Neural cell (in vitro differentiated cells): ENCODE data around the gene DOCK2. TPM values are rescaled to one million over a fixed set of nuclear protein-coding genes. Genes with fewer than 3 reads are reported as not detected.

Source experiments
- H2AFZ ChIP-seq: fragments of 200-600, 300-800 bp; sonication (generic), shearing (Covaris generic); 2 replicates; pipeline ENCODE4 v1.6.0; 2014; ENCODE audit warnings: low read depth, mild to moderate bottlenecking, antibody characterized with exemption, low read length, moderate library complexity
- H3F3A ChIP-seq: fragments of 200-600 bp; shearing (Covaris generic); 2 replicates; pipeline ENCODE4 v1.6.1; 2016; ENCODE audit warnings: mild to moderate bottlenecking, moderate library complexity, mixed read lengths, antibody characterized with exemption, low read length; ENCODE audit not compliant: insufficient read depth, poor library complexity, severe bottlenecking
- H3K27ac ChIP-seq: fragments of 200-600, 300-800 bp; sonication (generic), shearing (Covaris generic); 2 replicates; pipeline ENCODE4 v1.5.1; 2014; ENCODE audit warnings: mild to moderate bottlenecking, low read length, moderate library complexity
- H3K27me3 ChIP-seq: fragments of 300-800, 200-600 bp; sonication (generic), shearing (Covaris generic); 2 replicates; pipeline ENCODE4 v1.6.0; 2014; ENCODE audit warnings: mild to moderate bottlenecking, low read depth, low read length, moderate library complexity; ENCODE audit not compliant: insufficient read depth
- H3K36me3 ChIP-seq: fragments of 300-800, 200-600 bp; sonication (generic), shearing (Covaris generic); 2 replicates; pipeline ENCODE4 v1.5.1; 2014; ENCODE audit warnings: mild to moderate bottlenecking, antibody characterized with exemption, low read length, moderate library complexity; ENCODE audit not compliant: insufficient read depth
- H3K4me2 ChIP-seq: fragments of 300-800, 200-600 bp; sonication (generic), shearing (Covaris generic); 2 replicates; pipeline ENCODE4 v1.6.0; 2014; ENCODE audit warnings: mild to moderate bottlenecking, low read length
- H3K4me3 ChIP-seq: fragments of 300-800, 200-600 bp; sonication (generic), shearing (Covaris generic); 2 replicates; pipeline ENCODE4 v1.5.1; 2014; ENCODE audit warnings: mild to moderate bottlenecking, low read length, moderate library complexity
- H3K79me2 ChIP-seq: fragments of 200-600 bp; shearing (Covaris generic); replicated peaks from 2 replicates; pipeline ENCODE4 v1.6.0; 2014; ENCODE audit warnings: mild to moderate bottlenecking, low read length, moderate library complexity; ENCODE audit not compliant: insufficient read depth
- H3K9ac ChIP-seq: fragments of 300-800, 200-600 bp; sonication (generic), shearing (Covaris generic); 2 replicates; pipeline ENCODE4 v1.6.1; 2016; ENCODE audit warnings: mild to moderate bottlenecking, low read length, mixed read lengths
- H3K9me2 ChIP-seq: fragments of 200-600 bp; shearing (Covaris generic); 2 replicates; pipeline ENCODE4 v1.6.1; 2016; ENCODE audit warnings: mild to moderate bottlenecking, low read length, mixed read lengths; ENCODE audit not compliant: insufficient read depth
- H3K9me3 ChIP-seq: fragments of 200-600, 300-800 bp; sonication (generic), shearing (Covaris generic); 2 replicates; pipeline ENCODE4 v1.6.1; 2016; ENCODE audit warnings: mild to moderate bottlenecking, mixed run types, low read length, moderate library complexity, mixed read lengths
- H4K20me1 ChIP-seq: fragments of 200-600 bp; shearing (Covaris generic); 2 replicates; pipeline ENCODE4 v1.6.1; 2016; ENCODE audit warnings: mild to moderate bottlenecking, mixed run types; ENCODE audit not compliant: insufficient read depth
- CTCF ChIP-seq: fragments of 450-650 bp; IDR thresholded peaks from 2 replicates; pipeline ENCODE4 v1.5.1; 2014; ENCODE audit warnings: antibody characterized with exemption, mild to moderate bottlenecking, moderate library complexity; ENCODE audit not compliant: poor library complexity, severe bottlenecking
- EP300 ChIP-seq: fragments of 450-650 bp; conservative IDR thresholded peaks from 2 replicates; pipeline ENCODE4 v1.6.1; 2014; ENCODE audit warnings: antibody characterized with exemption, mild to moderate bottlenecking, moderate library complexity; ENCODE audit not compliant: poor library complexity, severe bottlenecking
- EZH2 ChIP-seq: fragments of 200-600, 300-800 bp; shearing (Covaris generic), sonication (generic); IDR thresholded peaks from 2 replicates; pipeline ENCODE4 v1.6.1; 2014; ENCODE audit warnings: antibody characterized with exemption, low read length, borderline replicate concordance, mild to moderate bottlenecking; ENCODE audit not compliant: insufficient read depth, poor library complexity, severe bottlenecking
- MXI1 ChIP-seq: fragments of 450-650 bp; conservative IDR thresholded peaks from 2 replicates; pipeline ENCODE4 v1.6.1; 2014; ENCODE audit warnings: antibody characterized with exemption, mild to moderate bottlenecking; ENCODE audit not compliant: poor library complexity, severe bottlenecking
- POLR2AphosphoS5 ChIP-seq: IDR thresholded peaks from 2 replicates; pipeline ENCODE4 v1.6.1; 2012
- RAD21 ChIP-seq: fragments of 450-650 bp; conservative IDR thresholded peaks from 2 replicates; pipeline ENCODE4 v1.6.1; 2014; ENCODE audit warnings: antibody characterized with exemption, mild to moderate bottlenecking, moderate library complexity
- SMC3 ChIP-seq: fragments of 450-650 bp; conservative IDR thresholded peaks from 2 replicates; pipeline ENCODE4 v1.6.1; 2014; ENCODE audit warnings: antibody characterized with exemption, mild to moderate bottlenecking, moderate library complexity; ENCODE audit not compliant: poor library complexity
- TAF1 ChIP-seq: IDR thresholded peaks from 2 replicates; pipeline ENCODE4 v1.6.1; 2012; ENCODE audit warnings: low read depth
- polyA plus RNA-seq: library from polyadenylated mRNA; depleted of rRNA; stranded (reverse); fragments of >200 nt; gene quantifications from 2 replicates; pipeline ENCODE4 v1.2.3, GENCODE V29; 2014
- TF ChIP-seq, protein P1 (sequence below): IDR thresholded peaks from 2 replicates; pipeline ENCODE4 v1.6.1; 2012; ENCODE audit warnings: borderline replicate concordance

DOCK2 gene
- polyA plus RNA-seq, 1 donor from 2014 or later = 0.15 TPM

DNA sequence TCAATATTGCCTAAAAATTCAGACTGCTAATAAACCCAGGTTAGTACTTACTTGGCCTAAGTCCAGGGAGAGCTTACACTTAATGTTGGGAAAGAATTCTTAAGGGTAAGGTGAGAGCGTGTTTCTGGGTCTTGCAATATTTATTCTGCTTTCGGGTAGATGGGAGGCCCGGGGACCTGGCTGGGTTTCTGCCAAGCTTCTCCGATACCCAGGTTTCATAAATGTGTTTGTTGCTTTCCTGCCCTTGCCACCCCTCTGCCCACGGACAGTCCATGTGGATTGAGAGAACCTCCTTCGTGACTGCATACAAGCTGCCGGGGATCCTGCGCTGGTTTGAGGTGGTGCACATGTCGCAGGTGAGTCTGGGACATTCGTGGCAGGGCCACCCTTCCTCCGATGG is 420.2 kb downstream of the DOCK2 start:
- no peak overlapping the region for H3K27ac ChIP-seq
- H4K20me1 ChIP-seq = no peaks in the 10 kb centered on the region
- TF ChIP-seq MXI1 = no peak
- TF ChIP-seq TAF1 = no peak
- no peak for TF ChIP-seq EZH2
- no peak for TF ChIP-seq POLR2AphosphoS5
- TF ChIP-seq, protein P1, sequence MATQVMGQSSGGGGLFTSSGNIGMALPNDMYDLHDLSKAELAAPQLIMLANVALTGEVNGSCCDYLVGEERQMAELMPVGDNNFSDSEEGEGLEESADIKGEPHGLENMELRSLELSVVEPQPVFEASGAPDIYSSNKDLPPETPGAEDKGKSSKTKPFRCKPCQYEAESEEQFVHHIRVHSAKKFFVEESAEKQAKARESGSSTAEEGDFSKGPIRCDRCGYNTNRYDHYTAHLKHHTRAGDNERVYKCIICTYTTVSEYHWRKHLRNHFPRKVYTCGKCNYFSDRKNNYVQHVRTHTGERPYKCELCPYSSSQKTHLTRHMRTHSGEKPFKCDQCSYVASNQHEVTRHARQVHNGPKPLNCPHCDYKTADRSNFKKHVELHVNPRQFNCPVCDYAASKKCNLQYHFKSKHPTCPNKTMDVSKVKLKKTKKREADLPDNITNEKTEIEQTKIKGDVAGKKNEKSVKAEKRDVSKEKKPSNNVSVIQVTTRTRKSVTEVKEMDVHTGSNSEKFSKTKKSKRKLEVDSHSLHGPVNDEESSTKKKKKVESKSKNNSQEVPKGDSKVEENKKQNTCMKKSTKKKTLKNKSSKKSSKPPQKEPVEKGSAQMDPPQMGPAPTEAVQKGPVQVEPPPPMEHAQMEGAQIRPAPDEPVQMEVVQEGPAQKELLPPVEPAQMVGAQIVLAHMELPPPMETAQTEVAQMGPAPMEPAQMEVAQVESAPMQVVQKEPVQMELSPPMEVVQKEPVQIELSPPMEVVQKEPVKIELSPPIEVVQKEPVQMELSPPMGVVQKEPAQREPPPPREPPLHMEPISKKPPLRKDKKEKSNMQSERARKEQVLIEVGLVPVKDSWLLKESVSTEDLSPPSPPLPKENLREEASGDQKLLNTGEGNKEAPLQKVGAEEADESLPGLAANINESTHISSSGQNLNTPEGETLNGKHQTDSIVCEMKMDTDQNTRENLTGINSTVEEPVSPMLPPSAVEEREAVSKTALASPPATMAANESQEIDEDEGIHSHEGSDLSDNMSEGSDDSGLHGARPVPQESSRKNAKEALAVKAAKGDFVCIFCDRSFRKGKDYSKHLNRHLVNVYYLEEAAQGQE = no peak
- no peak for TF ChIP-seq CTCF
- no peak for TF ChIP-seq RAD21
- TF ChIP-seq SMC3 = no peak
- no peak for TF ChIP-seq EP300
- no peaks in the 10 kb centered on the region for H3K9me2 ChIP-seq
- no peaks in the 10 kb centered on the region for H3K9me3 ChIP-seq
- H3K27me3 ChIP-seq = no peaks in the 10 kb centered on the region
- no peak overlapping the region for H3K4me2 ChIP-seq
- no peaks in the 10 kb centered on the region for H3K36me3 ChIP-seq
- no peak overlapping the region for H3K4me3 ChIP-seq
- no peaks in the 10 kb centered on the region for H3K79me2 ChIP-seq
- no peak overlapping the region for H3K9ac ChIP-seq
- no peak overlapping the region for H2AFZ ChIP-seq
- H3F3A ChIP-seq = no peaks in the 10 kb centered on the region

GRCh38 chr5:170059221-170059620 is 422.1 kb downstream of the DOCK2 start:
- Histone ChIP-seq H3K9me3 (no peaks in the 10 kb centered on the region), H3K9ac (no peak overlapping the region), H3K27me3 (no peaks in the 10 kb centered on the region), H3K9me2 (no peaks in the 10 kb centered on the region), H3K4me3 (no peak overlapping the region), H2AFZ (no peak overlapping the region), H4K20me1 (no peaks in the 10 kb centered on the region), H3K36me3 (no peaks in the 10 kb centered on the region), H3K27ac (no peak overlapping the region), H3F3A (no peaks in the 10 kb centered on the region), H3K79me2 (no peaks in the 10 kb centered on the region), H3K4me2 (no peak overlapping the region)
- TF ChIP-seq SMC3 (no peak), CTCF (no peak), POLR2AphosphoS5 (no peak), TAF1 (no peak), EP300 (no peak), MXI1 (no peak), RAD21 (no peak), EZH2 (no peak)
- TF ChIP-seq, protein P1 = no peak
